Measurements from ENCODE around the gene CCDC33.
A peak's percentile ranks its signal among the peaks of the same experiment; 100 is the strongest.

The CCDC33 gene

GRCh38 chr15:74201710-74202420, 34.3 kb upstream of the CCDC33 start:
- peak; percentile 94 for DNase-seq (ENCODE audit: low read depth, low spot score)
- TF ChIP-seq, protein P1, sequence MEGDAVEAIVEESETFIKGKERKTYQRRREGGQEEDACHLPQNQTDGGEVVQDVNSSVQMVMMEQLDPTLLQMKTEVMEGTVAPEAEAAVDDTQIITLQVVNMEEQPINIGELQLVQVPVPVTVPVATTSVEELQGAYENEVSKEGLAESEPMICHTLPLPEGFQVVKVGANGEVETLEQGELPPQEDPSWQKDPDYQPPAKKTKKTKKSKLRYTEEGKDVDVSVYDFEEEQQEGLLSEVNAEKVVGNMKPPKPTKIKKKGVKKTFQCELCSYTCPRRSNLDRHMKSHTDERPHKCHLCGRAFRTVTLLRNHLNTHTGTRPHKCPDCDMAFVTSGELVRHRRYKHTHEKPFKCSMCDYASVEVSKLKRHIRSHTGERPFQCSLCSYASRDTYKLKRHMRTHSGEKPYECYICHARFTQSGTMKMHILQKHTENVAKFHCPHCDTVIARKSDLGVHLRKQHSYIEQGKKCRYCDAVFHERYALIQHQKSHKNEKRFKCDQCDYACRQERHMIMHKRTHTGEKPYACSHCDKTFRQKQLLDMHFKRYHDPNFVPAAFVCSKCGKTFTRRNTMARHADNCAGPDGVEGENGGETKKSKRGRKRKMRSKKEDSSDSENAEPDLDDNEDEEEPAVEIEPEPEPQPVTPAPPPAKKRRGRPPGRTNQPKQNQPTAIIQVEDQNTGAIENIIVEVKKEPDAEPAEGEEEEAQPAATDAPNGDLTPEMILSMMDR (IDR thresholded peaks at IDR 0.05; ENCODE audit: low read depth, low read length) = no peak
- H3K4me3 ChIP-seq (ENCODE audit: low read depth, low read length) = peak overlapping the region; percentile 33
- in situ Hi-C loops (cut with HindIII; ENCODE audit: low sequenced_read_pairs) = no loop called here

GRCh38 chr15:74202452-74203401, 33.4 kb upstream of the CCDC33 start, which contains the start of gene STRA6:
Gene STRA6, minus strand, starts transcription at chr15:74202787. Its CDS starts 520 bp downstream, at chr15:74202267.
- TF ChIP-seq, protein P1 (IDR thresholded peaks at IDR 0.05; ENCODE audit: low read depth, low read length) = peak; percentile 25
- peak within 1 kb of the TSS; percentile 33 for H3K4me3 ChIP-seq (ENCODE audit: low read depth, low read length)
- in situ Hi-C loops (cut with HindIII; ENCODE audit: low sequenced_read_pairs) = no loop called here
- peak; percentile 60 for DNase-seq (ENCODE audit: low read depth, low spot score)

DNA sequence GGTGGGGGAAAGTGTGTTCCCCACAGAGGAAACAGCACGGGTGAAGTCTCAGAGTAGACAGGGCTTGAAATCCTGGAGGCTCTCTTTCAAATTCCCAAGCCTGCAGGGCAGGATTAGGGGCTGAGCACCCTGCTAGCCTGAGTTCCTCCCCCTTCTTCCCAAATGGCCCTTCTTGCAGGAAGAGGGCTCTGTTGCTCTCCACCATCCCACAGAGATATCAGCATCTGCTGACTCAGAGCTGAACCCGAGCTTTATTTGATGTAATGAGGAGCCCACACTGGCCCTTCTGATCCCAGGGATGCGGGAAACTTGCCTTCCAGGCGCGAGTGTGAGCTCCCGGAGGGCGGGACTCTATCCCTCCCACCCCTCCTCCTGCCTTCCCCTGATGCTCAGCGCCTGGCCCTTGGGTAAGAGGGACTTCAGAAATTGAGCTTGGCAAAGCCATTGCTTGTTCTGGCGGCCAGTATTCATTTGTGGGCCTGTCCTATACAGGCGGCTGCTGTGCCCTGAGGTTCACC, 32.2 kb upstream of the CCDC33 start:
- peak overlapping the region; percentile 33 for H3K4me3 ChIP-seq (ENCODE audit: low read depth, low read length)
- peak; percentile 84 for DNase-seq (ENCODE audit: low read depth, low spot score)
- in situ Hi-C loops (cut with HindIII; ENCODE audit: low sequenced_read_pairs) = no loop called here
- TF ChIP-seq, protein P1 (IDR thresholded peaks at IDR 0.05; ENCODE audit: low read depth, low read length) = no peak

- TF ChIP-seq, protein P1 (IDR thresholded peaks at IDR 0.05; ENCODE audit: low read depth, low read length) = no peak
- DNase-seq (ENCODE audit: low read depth, low spot score) = no peak
- in situ Hi-C loops (cut with HindIII; ENCODE audit: low sequenced_read_pairs) = no loop called here
- no peak overlapping the region for H3K4me3 ChIP-seq (ENCODE audit: low read depth, low read length)
Measured at GRCh38 chr15:74205582-74205947, 30.6 kb upstream of the CCDC33 start.

DNA sequence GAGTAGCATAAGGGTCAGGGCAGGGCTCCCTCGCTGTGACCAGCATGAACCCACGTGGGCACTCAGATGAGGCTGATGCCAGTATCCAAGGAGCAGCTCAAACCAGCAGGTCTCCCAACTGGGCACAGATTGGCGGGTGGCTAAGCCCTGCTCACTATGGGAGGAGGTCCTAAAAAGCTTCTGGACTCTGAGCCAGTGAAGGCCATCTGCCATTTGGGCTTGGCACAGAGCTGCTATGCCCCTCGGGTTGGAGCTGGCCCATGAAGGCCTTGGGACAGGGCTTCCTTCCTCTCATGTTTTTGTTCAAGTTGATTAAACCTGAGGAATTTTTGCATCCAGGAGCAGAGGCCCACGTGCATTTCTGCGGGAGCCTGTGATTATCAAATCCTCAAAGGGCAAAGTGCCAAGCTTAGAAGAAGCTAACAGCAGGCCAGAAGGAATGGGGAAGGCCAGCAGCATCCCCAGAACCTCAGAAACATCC, 29.3 kb upstream of the CCDC33 start:
- H3K4me3 ChIP-seq (ENCODE audit: low read depth, low read length) = no peak overlapping the region
- in situ Hi-C loops (cut with HindIII; ENCODE audit: low sequenced_read_pairs) = no loop called here
- peak; percentile 55 for DNase-seq (ENCODE audit: low read depth, low spot score)
- TF ChIP-seq, protein P1 (IDR thresholded peaks at IDR 0.05; ENCODE audit: low read depth, low read length) = no peak

DNA sequence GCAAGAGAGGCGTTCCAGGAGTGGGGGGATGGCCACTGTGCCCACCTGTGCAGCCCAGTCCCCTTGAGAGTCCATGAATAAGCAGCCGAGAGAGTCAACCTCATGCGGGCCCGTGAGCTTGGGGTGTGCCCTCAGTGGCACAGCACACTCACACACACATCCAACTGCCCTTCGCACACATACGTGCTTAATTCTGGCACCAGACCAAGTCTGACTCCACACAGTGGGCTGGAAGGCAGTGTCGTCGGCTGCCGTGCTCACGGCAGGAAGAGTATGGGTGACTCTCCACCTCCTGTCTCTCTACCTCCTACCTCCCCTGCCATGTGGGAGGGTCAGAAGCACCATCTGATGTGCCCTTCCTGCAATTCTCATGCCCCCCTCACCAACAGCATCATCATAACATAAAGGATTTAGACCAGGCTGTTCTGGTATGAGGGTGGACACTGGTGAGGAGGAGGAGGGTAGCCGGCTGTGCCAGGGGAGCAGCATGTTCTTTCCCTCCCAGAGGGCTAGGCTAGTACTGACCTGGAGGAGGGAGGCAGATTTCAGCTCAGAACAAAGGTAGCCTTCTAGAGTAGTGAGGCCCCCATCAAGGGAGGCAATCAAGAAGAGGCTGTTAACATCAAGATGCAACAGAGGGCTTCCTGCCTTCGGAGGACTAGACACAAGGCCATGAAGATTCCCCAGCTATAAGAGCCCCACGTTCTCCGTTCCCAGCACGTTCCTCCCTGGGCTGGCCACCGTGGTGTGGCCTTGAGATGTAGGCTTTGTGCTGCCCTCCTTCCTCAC, 28.3 kb upstream of the CCDC33 start:
- no peak for DNase-seq (ENCODE audit: low read depth, low spot score)
- TF ChIP-seq, protein P1 (IDR thresholded peaks at IDR 0.05; ENCODE audit: low read depth, low read length) = no peak
- H3K4me3 ChIP-seq (ENCODE audit: low read depth, low read length) = no peak overlapping the region
- in situ Hi-C loops (cut with HindIII; ENCODE audit: low sequenced_read_pairs) = no loop called here
